HL-60 (cell line): ENCODE measurements around the gene ATP1B1.

ENCODE experiments used
- DNase-seq, 2 experiments: peaks; one replicate each; pipeline ENCODE4 v3.0.0-alpha.2; 2010 to 2020; ENCODE audit warnings: low read depth in 1 of 2, low spot score in 1 of 2
- H3K27ac ChIP-seq: fragments of 250-450 bp; sonication (Bioruptor Pico); replicated peaks from 2 replicates; pipeline ENCODE4 v1.5.1; 2020; ENCODE audit warnings: mild to moderate bottlenecking, moderate library complexity
- H3K27me3 ChIP-seq: fragments of 250-450 bp; sonication (Bioruptor Pico); 2 replicates; pipeline ENCODE4 v1.5.1; 2021; ENCODE audit warnings: mild to moderate bottlenecking, moderate library complexity; ENCODE audit not compliant: insufficient read depth, poor library complexity, severe bottlenecking
- H3K4me3 ChIP-seq: replicated peaks from 2 replicates; pipeline ENCODE4 v1.5.1; 2011; ENCODE audit warnings: mild to moderate bottlenecking, control low read depth, low read length; ENCODE audit not compliant: insufficient read depth
- GABPA ChIP-seq: IDR thresholded peaks from 2 replicates; pipeline ENCODE4 v1.6.1; 2012; ENCODE audit warnings: low read depth
- POLR2AphosphoS5 ChIP-seq: IDR thresholded peaks from 2 replicates; pipeline ENCODE4 v1.6.1; 2012; ENCODE audit warnings: low read depth
- REST ChIP-seq: IDR thresholded peaks from 2 replicates; pipeline ENCODE4 v1.6.1; 2012; ENCODE audit warnings: low read depth; ENCODE audit not compliant: insufficient replicate concordance
- SPI1 ChIP-seq: IDR thresholded peaks from 2 replicates; pipeline ENCODE4 v1.6.1; 2012; ENCODE audit warnings: low read depth, mild to moderate bottlenecking, borderline replicate concordance
- TF ChIP-seq, protein P1 (sequence below): IDR thresholded peaks from one replicate; pipeline ENCODE4 v1.5.1; 2011; ENCODE audit warnings: low read length, control low read depth, inconsistent platforms; ENCODE audit not compliant: insufficient read depth

The ATP1B1 gene

GRCh38 chr1:169105434-169106094 is 926 bp upstream of the ATP1B1 start:
- H3K4me3 ChIP-seq = peak overlapping the region; percentile 77
- no peak overlapping the region for H3K27ac ChIP-seq
- DNase-seq = peak; percentile 22 to 27
- peaks cover 24% of the 10 kb centered on the region for H3K27me3 ChIP-seq
- no peak for TF ChIP-seq REST
- TF ChIP-seq POLR2AphosphoS5 = 0 out of 2 replicates have a peak, but pooled peaks have one; percentile 30
- TF ChIP-seq SPI1 = no peak

GRCh38 chr1:169106921-169107602 is 572 bp downstream of the ATP1B1 start:
- DNase-seq = no peak
- TF ChIP-seq POLR2AphosphoS5 = no peak
- TF ChIP-seq SPI1 = no peak
- H3K27ac ChIP-seq = no peak overlapping the region

GRCh38 chr1:169107603-169108208 is 1.2 kb downstream of the ATP1B1 start:
- Histone ChIP-seq H3K27me3 (peaks cover 22% of the 10 kb centered on the region), H3K27ac (no peak overlapping the region), H3K4me3 (no peak overlapping the region)
- no peak for TF ChIP-seq REST
- TF ChIP-seq, protein P1, sequence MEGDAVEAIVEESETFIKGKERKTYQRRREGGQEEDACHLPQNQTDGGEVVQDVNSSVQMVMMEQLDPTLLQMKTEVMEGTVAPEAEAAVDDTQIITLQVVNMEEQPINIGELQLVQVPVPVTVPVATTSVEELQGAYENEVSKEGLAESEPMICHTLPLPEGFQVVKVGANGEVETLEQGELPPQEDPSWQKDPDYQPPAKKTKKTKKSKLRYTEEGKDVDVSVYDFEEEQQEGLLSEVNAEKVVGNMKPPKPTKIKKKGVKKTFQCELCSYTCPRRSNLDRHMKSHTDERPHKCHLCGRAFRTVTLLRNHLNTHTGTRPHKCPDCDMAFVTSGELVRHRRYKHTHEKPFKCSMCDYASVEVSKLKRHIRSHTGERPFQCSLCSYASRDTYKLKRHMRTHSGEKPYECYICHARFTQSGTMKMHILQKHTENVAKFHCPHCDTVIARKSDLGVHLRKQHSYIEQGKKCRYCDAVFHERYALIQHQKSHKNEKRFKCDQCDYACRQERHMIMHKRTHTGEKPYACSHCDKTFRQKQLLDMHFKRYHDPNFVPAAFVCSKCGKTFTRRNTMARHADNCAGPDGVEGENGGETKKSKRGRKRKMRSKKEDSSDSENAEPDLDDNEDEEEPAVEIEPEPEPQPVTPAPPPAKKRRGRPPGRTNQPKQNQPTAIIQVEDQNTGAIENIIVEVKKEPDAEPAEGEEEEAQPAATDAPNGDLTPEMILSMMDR = no peak
- TF ChIP-seq POLR2AphosphoS5 = no peak
- no peak for TF ChIP-seq GABPA
- no peak for TF ChIP-seq SPI1
- no peak for DNase-seq

More at GRCh38 chr1:169106921-169107602, 572 bp downstream of the ATP1B1 start:
- Histone ChIP-seq H3K27me3 (peaks cover 22% of the 10 kb centered on the region), H3K4me3 (peak overlapping the region; percentile 77)

DNA sequence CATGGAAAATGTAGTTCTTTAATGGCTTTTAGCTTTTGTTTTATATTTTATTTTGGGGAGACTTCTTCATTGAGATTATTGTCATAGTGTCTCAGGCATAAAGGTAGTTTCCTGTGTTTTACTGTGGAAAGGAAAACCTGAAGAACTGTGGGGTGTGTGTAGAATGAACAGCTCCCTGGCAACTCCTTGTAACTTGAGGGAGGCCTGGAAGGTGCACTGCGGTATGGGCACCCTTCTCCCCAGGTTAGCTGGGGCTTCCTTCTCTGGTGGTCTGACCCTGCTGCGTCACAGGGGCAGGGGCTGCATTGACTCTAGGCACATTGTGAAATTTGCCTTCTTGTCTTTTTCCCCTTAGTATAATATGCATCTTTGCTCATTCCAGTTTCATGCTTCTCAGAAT is 1.7 kb downstream of the ATP1B1 start:
- no peak for TF ChIP-seq POLR2AphosphoS5
- no peak for TF ChIP-seq GABPA
- no peak for TF ChIP-seq REST
- TF ChIP-seq, protein P1 = no peak
- no peak for TF ChIP-seq SPI1
- H3K4me3 ChIP-seq = no peak overlapping the region
- DNase-seq = no peak
- no peak overlapping the region for H3K27ac ChIP-seq
- H3K27me3 ChIP-seq = peaks cover 22% of the 10 kb centered on the region
